Calu3 (cell line): Measurements from ENCODE around the gene PRPS2. TPM values are rescaled to one million over a fixed set of nuclear protein-coding genes. Genes with fewer than 3 reads are reported as not detected.

Source experiments
- BruUV-seq: library from RNA; stranded (reverse); fragments of 400-500 nt; replicated peaks from 2 replicates; lab custom pipeline; 2021; lab: Mats Ljungman, UMichigan
- CTCF ChIA-PET: fragments of 300-600 bp; sonication (Branson Sonifier 250); formaldehyde crosslinking; loops from one replicate; lab custom pipeline; 2022; ENCODE audit warnings: antibody characterized with exemption; lab: Charles Lee
- DNase-seq: peaks from one replicate; pipeline ENCODE4 v3.0.0; 2022
- H3K27ac Mint-ChIP-seq: one replicate; pipeline ENCODE4 v1.8.0; 2022; ENCODE audit warnings: mixed read lengths; ENCODE audit not compliant: unreplicated experiment
- H3K27me3 Mint-ChIP-seq: one replicate; pipeline ENCODE4 v1.8.0; 2022; ENCODE audit warnings: mixed read lengths; ENCODE audit not compliant: unreplicated experiment
- H3K36me3 Mint-ChIP-seq: one replicate; pipeline ENCODE4 v1.8.0; 2022; ENCODE audit warnings: mild to moderate bottlenecking, moderate library complexity, mixed read lengths; ENCODE audit not compliant: insufficient read depth, unreplicated experiment
- H3K4me1 Mint-ChIP-seq: one replicate; pipeline ENCODE4 v1.8.0; 2022; ENCODE audit warnings: mild to moderate bottlenecking, low read depth, mixed read lengths; ENCODE audit not compliant: unreplicated experiment
- H3K4me3 Mint-ChIP-seq: one replicate; pipeline ENCODE4 v1.8.0; 2022; ENCODE audit warnings: mild to moderate bottlenecking, low read depth, moderate library complexity, mixed read lengths; ENCODE audit not compliant: unreplicated experiment
- H3K9me3 Mint-ChIP-seq: one replicate; pipeline ENCODE4 v1.8.0; 2022; ENCODE audit warnings: low read depth, mixed read lengths; ENCODE audit not compliant: unreplicated experiment
- intact Hi-C: fragments of 100-400 bp; cut with micrococcal nuclease; formaldehyde crosslinking; loops from one replicate; pipeline ENCODE4 v1.10.0; 2022; ENCODE audit not compliant: unreplicated experiment
- total RNA-seq: library from RNA; stranded (reverse); gene quantifications from 2 replicates; pipeline ENCODE4 v1.2.3, GENCODE V29; 2022
- TF ChIP-seq, protein P1 (sequence below): fragments of 200-600 bp; IDR thresholded peaks from one replicate; pipeline ENCODE4 v1.8.0; 2022; ENCODE audit warnings: antibody characterized with exemption; ENCODE audit not compliant: unreplicated experiment

PRPS2 gene
- total RNA-seq, 1 experiment from 2014 or later = 102 TPM

DNA sequence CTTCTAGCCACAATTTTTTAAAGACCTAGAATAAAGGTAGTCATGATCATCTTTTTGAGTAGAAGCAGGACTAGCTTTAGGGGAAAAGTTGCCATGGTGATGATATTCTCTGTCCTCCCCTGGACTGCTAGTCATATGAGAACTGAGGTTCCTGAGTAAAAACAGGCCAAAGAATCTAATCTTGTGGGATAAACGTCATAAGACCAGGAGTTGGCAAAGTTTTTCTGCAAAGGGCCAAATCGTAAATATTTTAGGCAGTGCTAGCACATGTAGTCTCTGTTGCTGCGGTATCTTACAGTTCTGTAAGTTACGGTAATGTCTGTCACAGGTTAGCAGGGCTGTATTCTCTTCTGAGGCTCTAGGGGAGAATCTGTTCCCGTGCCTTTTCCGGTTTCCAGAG is 3.4 kb downstream of the PRPS2 start:
- H3K27me3 Mint-ChIP-seq = no peaks in the 10 kb centered on the region
- CTCF ChIA-PET = no interaction called here
- H3K27ac Mint-ChIP-seq = no peak overlapping the region
- peaks cover 25% of the 10 kb centered on the region for H3K36me3 Mint-ChIP-seq
- no peaks in the 10 kb centered on the region for H3K9me3 Mint-ChIP-seq
- no peak overlapping the region for H3K4me3 Mint-ChIP-seq
- BruUV-seq = no TSS peak
- DNase-seq = no peak
- H3K4me1 Mint-ChIP-seq = peaks cover 8% of the 10 kb centered on the region
- intact Hi-C loops = no loop called here
- TF ChIP-seq, protein P1, sequence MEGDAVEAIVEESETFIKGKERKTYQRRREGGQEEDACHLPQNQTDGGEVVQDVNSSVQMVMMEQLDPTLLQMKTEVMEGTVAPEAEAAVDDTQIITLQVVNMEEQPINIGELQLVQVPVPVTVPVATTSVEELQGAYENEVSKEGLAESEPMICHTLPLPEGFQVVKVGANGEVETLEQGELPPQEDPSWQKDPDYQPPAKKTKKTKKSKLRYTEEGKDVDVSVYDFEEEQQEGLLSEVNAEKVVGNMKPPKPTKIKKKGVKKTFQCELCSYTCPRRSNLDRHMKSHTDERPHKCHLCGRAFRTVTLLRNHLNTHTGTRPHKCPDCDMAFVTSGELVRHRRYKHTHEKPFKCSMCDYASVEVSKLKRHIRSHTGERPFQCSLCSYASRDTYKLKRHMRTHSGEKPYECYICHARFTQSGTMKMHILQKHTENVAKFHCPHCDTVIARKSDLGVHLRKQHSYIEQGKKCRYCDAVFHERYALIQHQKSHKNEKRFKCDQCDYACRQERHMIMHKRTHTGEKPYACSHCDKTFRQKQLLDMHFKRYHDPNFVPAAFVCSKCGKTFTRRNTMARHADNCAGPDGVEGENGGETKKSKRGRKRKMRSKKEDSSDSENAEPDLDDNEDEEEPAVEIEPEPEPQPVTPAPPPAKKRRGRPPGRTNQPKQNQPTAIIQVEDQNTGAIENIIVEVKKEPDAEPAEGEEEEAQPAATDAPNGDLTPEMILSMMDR = no peak

DNA sequence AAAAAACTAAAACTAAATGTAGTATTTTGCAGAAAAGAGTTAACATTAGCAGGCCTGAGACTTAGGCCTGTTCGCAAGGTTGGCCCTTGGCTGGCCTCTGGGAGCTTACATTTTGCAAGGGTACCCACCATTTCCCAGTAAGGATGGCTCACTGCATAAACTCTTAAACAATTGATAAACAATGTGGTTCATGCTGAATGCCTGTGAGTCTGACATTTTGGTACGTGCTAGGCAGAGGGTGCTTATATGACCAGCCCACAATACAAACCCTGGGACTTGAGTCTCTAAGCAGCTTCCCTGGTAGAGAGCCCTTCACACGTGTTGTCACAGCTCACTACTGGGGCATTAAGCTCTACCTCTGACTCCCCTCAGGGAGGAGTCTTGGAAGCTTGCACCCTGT is 7.4 kb downstream of the PRPS2 start:
- BruUV-seq = no TSS peak
- Mint-ChIP-seq H3K9me3 (no peaks in the 10 kb centered on the region), H3K27ac (no peak overlapping the region), H3K27me3 (no peaks in the 10 kb centered on the region), H3K36me3 (peaks cover 12% of the 10 kb centered on the region), H3K4me3 (no peak overlapping the region), H3K4me1 (no peaks in the 10 kb centered on the region)
- CTCF ChIA-PET = no interaction called here
- intact Hi-C loops = no loop called here
- no peak for DNase-seq
- TF ChIP-seq, protein P1 = no peak

DNA sequence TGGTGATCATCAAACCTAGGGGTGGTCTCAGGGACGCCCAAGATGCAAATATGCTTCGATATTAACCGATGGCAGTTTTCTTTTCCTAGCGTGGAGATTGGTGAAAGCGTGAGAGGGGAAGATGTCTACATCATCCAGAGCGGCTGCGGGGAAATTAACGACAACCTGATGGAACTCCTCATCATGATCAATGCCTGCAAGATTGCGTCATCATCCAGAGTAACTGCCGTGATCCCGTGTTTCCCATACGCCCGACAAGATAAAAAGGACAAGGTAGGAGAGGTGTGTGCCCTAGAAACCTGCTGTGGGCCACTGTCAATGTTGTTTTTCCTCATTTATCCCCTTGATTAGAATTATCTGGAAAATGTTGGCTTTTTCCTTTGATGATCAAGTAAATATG is 7.9 kb downstream of the PRPS2 start:
- TF ChIP-seq, protein P1 = no peak

DNA sequence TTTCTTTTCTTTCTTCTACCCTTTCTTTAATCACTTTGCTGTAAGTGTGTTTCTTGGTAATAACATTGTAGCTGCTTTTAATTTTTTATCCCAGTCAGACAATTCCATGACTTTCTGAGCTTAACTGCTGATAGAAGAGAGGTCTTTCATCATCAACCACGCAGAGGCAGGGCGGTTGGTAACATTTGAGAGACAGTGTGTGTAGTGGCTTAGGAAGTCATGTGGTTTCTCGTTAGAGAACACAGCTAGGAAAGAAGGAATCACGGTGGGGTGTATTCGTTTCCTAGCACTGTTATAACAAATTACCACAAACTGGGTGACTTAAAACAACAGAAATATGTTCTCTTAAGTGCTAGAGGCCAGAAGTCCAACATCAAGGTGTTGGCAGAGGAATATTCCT is 11.5 kb downstream of the PRPS2 start:
- no peak for DNase-seq
- no peaks in the 10 kb centered on the region for H3K9me3 Mint-ChIP-seq
- H3K36me3 Mint-ChIP-seq = peaks cover 9% of the 10 kb centered on the region
- no peaks in the 10 kb centered on the region for H3K27me3 Mint-ChIP-seq
- TF ChIP-seq, protein P1 = no peak
- no peaks in the 10 kb centered on the region for H3K4me1 Mint-ChIP-seq
- BruUV-seq = no TSS peak
- intact Hi-C loops = no loop called here
- no peak overlapping the region for H3K4me3 Mint-ChIP-seq
- CTCF ChIA-PET = no interaction called here
- H3K27ac Mint-ChIP-seq = no peak overlapping the region

More for the DNA sequence above, 7.9 kb downstream of the PRPS2 start:
- BruUV-seq = no TSS peak
- no peaks in the 10 kb centered on the region for H3K27me3 Mint-ChIP-seq
- CTCF ChIA-PET = no interaction called here
- DNase-seq = no peak
- no peak overlapping the region for H3K4me3 Mint-ChIP-seq
- H3K27ac Mint-ChIP-seq = no peak overlapping the region
- no peaks in the 10 kb centered on the region for H3K9me3 Mint-ChIP-seq
- H3K4me1 Mint-ChIP-seq = no peaks in the 10 kb centered on the region
- intact Hi-C loops = no loop called here
- peaks cover 12% of the 10 kb centered on the region for H3K36me3 Mint-ChIP-seq
